MCF 10A (cell line): ENCODE measurements around the gene CDH11. TPM values are rescaled to one million over a fixed set of nuclear protein-coding genes. Genes with fewer than 3 reads are reported as not detected.

Experiments
- BruUV-seq: library from RNA; stranded (reverse); fragments of 400-500 nt; replicated peaks from 2 replicates; lab custom pipeline; 2021; lab: Mats Ljungman, UMichigan
- CTCF ChIA-PET: fragments of 300-600 bp; sonication (Branson Sonifier 250); formaldehyde crosslinking; extraction: SDS; loops from one replicate; lab custom pipeline; 2021; ENCODE audit warnings: antibody characterized with exemption, inconsistent platforms; lab: Yijun Ruan, JAX
- POLR2A ChIA-PET: fragments of 300-600, 350-650 bp; sonication (Branson Sonifier 250); formaldehyde crosslinking; extraction: SDS; loops from one replicate; lab custom pipeline; 2020; ENCODE audit warnings: antibody characterized with exemption, inconsistent platforms; lab: Yijun Ruan, JAX
- DNase-seq: peaks from one replicate; pipeline ENCODE4 v3.0.0-alpha.2; 2018; ENCODE audit not compliant: unreplicated experiment
- H3K27ac Mint-ChIP-seq: one replicate; pipeline ENCODE4 v1.8.0; 2022; ENCODE audit warnings: mild to moderate bottlenecking, low read depth, mixed read lengths; ENCODE audit not compliant: unreplicated experiment
- H3K27me3 Mint-ChIP-seq: one replicate; pipeline ENCODE4 v1.8.0; 2022; ENCODE audit warnings: mixed read lengths; ENCODE audit not compliant: insufficient read depth, unreplicated experiment
- H3K36me3 Mint-ChIP-seq: one replicate; pipeline ENCODE4 v1.8.0; 2022; ENCODE audit warnings: mild to moderate bottlenecking, moderate library complexity, mixed read lengths; ENCODE audit not compliant: insufficient read depth, unreplicated experiment
- H3K4me1 Mint-ChIP-seq: one replicate; pipeline ENCODE4 v1.8.0; 2022; ENCODE audit warnings: mixed read lengths; ENCODE audit not compliant: insufficient read depth, unreplicated experiment
- H3K4me3 Mint-ChIP-seq: one replicate; pipeline ENCODE4 v1.8.0; 2022; ENCODE audit warnings: mild to moderate bottlenecking, moderate library complexity, mixed read lengths; ENCODE audit not compliant: unreplicated experiment
- H3K9me3 Mint-ChIP-seq: one replicate; pipeline ENCODE4 v1.8.0; 2022; ENCODE audit warnings: mixed read lengths; ENCODE audit not compliant: unreplicated experiment
- intact Hi-C: fragments of 100-400 bp; cut with micrococcal nuclease; formaldehyde crosslinking; loops from 2 replicates; pipeline ENCODE4 v1.14.1; 2022
- total RNA-seq: library from RNA; stranded (reverse); gene quantifications from 2 replicates; pipeline ENCODE4 v1.2.3, GENCODE V29; 2022
- TF ChIP-seq, protein P1 (sequence below): fragments of 200-600 bp; IDR thresholded peaks from one replicate; pipeline ENCODE4 v1.8.0; 2022; ENCODE audit warnings: antibody characterized with exemption, mild to moderate bottlenecking; ENCODE audit not compliant: unreplicated experiment

The CDH11 gene
- total RNA-seq, 1 experiment from 2014 or later = 0.33 TPM

DNA sequence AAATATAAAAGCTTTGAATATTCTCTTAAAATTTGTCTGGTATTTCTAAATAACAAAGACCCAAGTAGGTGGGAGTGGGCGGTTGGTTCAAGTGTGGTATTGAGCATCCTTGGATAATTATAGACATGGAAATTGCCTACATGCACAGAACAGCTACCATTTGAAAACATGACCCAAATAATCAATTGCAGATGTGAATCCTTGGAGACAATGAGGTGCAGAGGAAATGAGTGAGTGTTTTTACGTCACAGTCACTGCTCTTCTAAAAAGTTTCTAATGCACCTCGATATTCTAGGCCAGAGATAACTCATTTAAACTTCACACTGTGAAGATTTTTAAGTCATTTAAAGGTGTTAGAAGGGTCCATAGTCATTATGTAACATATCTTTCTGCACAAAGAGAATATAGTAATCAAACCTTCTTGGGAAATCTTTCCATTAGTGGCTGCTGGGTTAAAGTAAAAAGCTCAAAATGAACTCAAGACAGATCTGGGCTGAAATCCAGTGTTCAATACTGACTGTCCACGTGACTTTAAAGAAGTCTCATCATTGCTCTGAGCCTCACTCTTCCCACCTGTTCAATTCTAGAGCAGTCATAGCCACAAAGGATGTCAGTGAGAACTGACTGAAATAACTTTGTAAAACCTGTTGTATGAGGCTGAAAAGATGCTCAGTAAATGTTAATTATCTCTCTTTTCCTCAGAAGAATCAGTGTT, 144.5 kb downstream of the CDH11 start:
- H3K27ac Mint-ChIP-seq = no peak overlapping the region
- H3K9me3 Mint-ChIP-seq = peaks cover 11% of the 10 kb centered on the region
- TF ChIP-seq, protein P1, sequence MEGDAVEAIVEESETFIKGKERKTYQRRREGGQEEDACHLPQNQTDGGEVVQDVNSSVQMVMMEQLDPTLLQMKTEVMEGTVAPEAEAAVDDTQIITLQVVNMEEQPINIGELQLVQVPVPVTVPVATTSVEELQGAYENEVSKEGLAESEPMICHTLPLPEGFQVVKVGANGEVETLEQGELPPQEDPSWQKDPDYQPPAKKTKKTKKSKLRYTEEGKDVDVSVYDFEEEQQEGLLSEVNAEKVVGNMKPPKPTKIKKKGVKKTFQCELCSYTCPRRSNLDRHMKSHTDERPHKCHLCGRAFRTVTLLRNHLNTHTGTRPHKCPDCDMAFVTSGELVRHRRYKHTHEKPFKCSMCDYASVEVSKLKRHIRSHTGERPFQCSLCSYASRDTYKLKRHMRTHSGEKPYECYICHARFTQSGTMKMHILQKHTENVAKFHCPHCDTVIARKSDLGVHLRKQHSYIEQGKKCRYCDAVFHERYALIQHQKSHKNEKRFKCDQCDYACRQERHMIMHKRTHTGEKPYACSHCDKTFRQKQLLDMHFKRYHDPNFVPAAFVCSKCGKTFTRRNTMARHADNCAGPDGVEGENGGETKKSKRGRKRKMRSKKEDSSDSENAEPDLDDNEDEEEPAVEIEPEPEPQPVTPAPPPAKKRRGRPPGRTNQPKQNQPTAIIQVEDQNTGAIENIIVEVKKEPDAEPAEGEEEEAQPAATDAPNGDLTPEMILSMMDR = no peak
- no peaks in the 10 kb centered on the region for H3K36me3 Mint-ChIP-seq
- no peaks in the 10 kb centered on the region for H3K4me1 Mint-ChIP-seq
- no peak overlapping the region for H3K4me3 Mint-ChIP-seq
- CTCF ChIA-PET = no interaction called here
- POLR2A ChIA-PET = no interaction called here
- no peaks in the 10 kb centered on the region for H3K27me3 Mint-ChIP-seq
- DNase-seq = no peak
- no TSS peak for BruUV-seq
- intact Hi-C loops = no loop called here

- TF ChIP-seq, protein P1 = no peak
- BruUV-seq = no TSS peak
- no peaks in the 10 kb centered on the region for H3K4me1 Mint-ChIP-seq
- no peak for DNase-seq
- no peak overlapping the region for H3K27ac Mint-ChIP-seq
- peaks cover 11% of the 10 kb centered on the region for H3K9me3 Mint-ChIP-seq
- no peaks in the 10 kb centered on the region for H3K27me3 Mint-ChIP-seq
- POLR2A ChIA-PET = no interaction called here
- CTCF ChIA-PET = interaction anchor here (0.6 kb wide), 1 partner anchor 189 kb away, joined by 4 read pairs; no protein-coding TSS in a partner anchor
- no peaks in the 10 kb centered on the region for H3K36me3 Mint-ChIP-seq
- no peak overlapping the region for H3K4me3 Mint-ChIP-seq
- intact Hi-C loops = no loop called here
Measured at GRCh38 chr16:64975821-64976220, 146.0 kb downstream of the CDH11 start.

DNA sequence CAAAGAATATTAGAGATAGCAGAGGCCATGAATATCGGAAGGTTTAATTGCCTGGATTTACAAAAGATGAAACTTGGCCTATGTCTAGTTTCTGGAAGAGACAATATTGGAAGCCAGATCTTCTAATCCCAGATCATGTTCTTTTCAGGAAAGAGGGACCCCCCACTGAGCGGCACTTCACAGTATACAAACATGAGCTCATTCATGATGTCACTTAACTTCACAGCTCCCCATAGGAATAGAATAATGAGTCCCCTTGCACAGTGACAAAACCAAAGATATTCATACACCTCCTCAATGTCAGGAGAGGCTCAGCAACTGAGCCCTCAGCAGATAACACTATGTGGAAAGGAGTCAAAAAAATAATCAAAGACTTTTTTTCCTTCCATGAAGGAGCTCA, 147.5 kb downstream of the CDH11 start:
- TF ChIP-seq, protein P1 = no peak
- DNase-seq = no peak
- H3K9me3 Mint-ChIP-seq = peaks cover 6% of the 10 kb centered on the region
- CTCF ChIA-PET = interaction anchor here (0.7 to 1.1 kb wide), 2 partner anchors 8 to 406 kb away, joined by 3 to 4 read pairs; no protein-coding TSS in a partner anchor
- intact Hi-C loops = no loop called here
- H3K27ac Mint-ChIP-seq = no peak overlapping the region
- H3K4me1 Mint-ChIP-seq = no peaks in the 10 kb centered on the region
- no TSS peak for BruUV-seq
- H3K27me3 Mint-ChIP-seq = no peaks in the 10 kb centered on the region
- POLR2A ChIA-PET = interaction anchor here (0.7 kb wide), 1 partner anchor 1596 kb away, joined by 3 read pairs; no protein-coding TSS in a partner anchor
- no peak overlapping the region for H3K4me3 Mint-ChIP-seq
- no peaks in the 10 kb centered on the region for H3K36me3 Mint-ChIP-seq

DNA sequence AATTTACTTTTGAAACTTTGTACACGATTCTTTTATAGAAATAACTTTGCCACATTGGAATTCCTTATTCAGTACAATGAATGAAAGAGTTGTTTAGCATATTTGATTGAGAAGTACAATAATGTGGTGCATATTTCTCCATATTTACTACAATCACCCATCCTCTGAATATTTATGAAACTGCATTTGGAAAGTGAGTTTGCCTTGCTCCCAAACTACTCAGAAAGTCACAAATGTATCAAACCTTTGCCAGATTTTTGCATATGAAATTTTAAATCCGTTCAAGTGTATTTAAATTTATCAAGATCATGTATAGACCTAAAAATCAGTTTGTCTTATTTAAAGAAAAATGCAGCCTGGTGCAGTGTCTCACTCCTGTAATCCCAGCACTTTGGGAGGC, 148.7 kb downstream of the CDH11 start:
- Mint-ChIP-seq H3K4me3 (no peak overlapping the region), H3K4me1 (no peaks in the 10 kb centered on the region), H3K27me3 (no peaks in the 10 kb centered on the region), H3K36me3 (no peaks in the 10 kb centered on the region), H3K27ac (no peak overlapping the region), H3K9me3 (peaks cover 6% of the 10 kb centered on the region)
- ChIA-PET POLR2A (no interaction called here), CTCF (interaction anchor here (0.6 to 0.7 kb wide), 2 partner anchors 8 to 20 kb away, joined by 3 read pairs; no protein-coding TSS in a partner anchor)
- no peak for DNase-seq
- TF ChIP-seq, protein P1 = no peak
- intact Hi-C loops = no loop called here
- BruUV-seq = no TSS peak
